Activated B cell treated with CpG ODN at 0.5 μM for 24 hours (primary cell): ENCODE measurements around the gene LTN1. TPM values are rescaled to one million over a fixed set of nuclear protein-coding genes. Genes with fewer than 3 reads are reported as not detected.
A peak's percentile ranks its signal among the peaks of the same experiment; 100 is the strongest.
"Not testable (repeated sequence)": the region's sequence is repeated elsewhere in the genome, so short reads cannot be mapped to it uniquely, and the experiment has no call there.

Experiments
- ATAC-seq: fragments of 200-7000 bp; cut with Tn5 transposase; one replicate; pipeline ENCODE4 v1.10.0; 2021; ENCODE audit warnings: low read depth, mild to moderate bottlenecking, moderate library complexity
- CTCF ChIA-PET: fragments of 350-600 bp; sonication (Branson Sonifier 250); formaldehyde crosslinking; loops from one replicate; lab custom pipeline; 2021; ENCODE audit warnings: antibody characterized with exemption; lab: Charles Lee
- POLR2A ChIA-PET: fragments of 350-600 bp; sonication (Branson Sonifier 250); formaldehyde crosslinking; loops from one replicate; lab custom pipeline; 2021; ENCODE audit warnings: antibody characterized with exemption; lab: Charles Lee
- DNase-seq: peaks from one replicate; pipeline ENCODE4 v3.0.0; 2022
- H3K27ac Mint-ChIP-seq: one replicate; pipeline ENCODE4 v1.8.0; 2020; ENCODE audit warnings: mixed read lengths
- H3K27me3 Mint-ChIP-seq: one replicate; pipeline ENCODE4 v1.8.0; 2021; ENCODE audit warnings: mixed read lengths
- H3K36me3 Mint-ChIP-seq: one replicate; pipeline ENCODE4 v1.8.0; 2021; ENCODE audit warnings: low read depth, mixed read lengths
- H3K4me1 Mint-ChIP-seq: one replicate; pipeline ENCODE4 v1.8.0; 2021; ENCODE audit warnings: mixed read lengths
- H3K4me3 Mint-ChIP-seq: one replicate; pipeline ENCODE4 v1.8.0; 2020; ENCODE audit warnings: mild to moderate bottlenecking, mixed read lengths
- H3K9me3 Mint-ChIP-seq: one replicate; pipeline ENCODE4 v1.8.0; 2020; ENCODE audit warnings: mixed read lengths
- CTCF ChIP-seq: fragments of 200-600 bp; IDR thresholded peaks from one replicate; pipeline ENCODE4 v1.8.0; 2022; ENCODE audit warnings: antibody characterized with exemption, mild to moderate bottlenecking
- intact Hi-C: fragments of 100-400 bp; cut with micrococcal nuclease; formaldehyde crosslinking; loops from one replicate; pipeline ENCODE4 v1.15.1; 2024
- total RNA-seq: library from RNA; stranded (reverse); gene quantifications from 2 replicates; pipeline ENCODE4 v1.2.3, GENCODE V29; 2022

Gene LTN1
- total RNA-seq, 1 donor from 2014 or later, result 25.8 TPM

GRCh38 chr21:29018540-29018939, 25.9 kb upstream of the LTN1 start:
- no peak for TF ChIP-seq CTCF
- Mint-ChIP-seq H3K27me3 (no peaks in the 10 kb centered on the region), H3K4me3 (peak overlapping the region; percentile 92), H3K9me3 (no peaks in the 10 kb centered on the region), H3K36me3 (peaks cover 5% of the 10 kb centered on the region), H3K27ac (peak overlapping the region; percentile 94), H3K4me1 (peaks cover 29% of the 10 kb centered on the region)
- intact Hi-C loops, result no loop called here
- DNase-seq, result no peak
- POLR2A ChIA-PET, result interaction anchor here (1.2 to 10.5 kb wide), 8 partner anchors 10 to 58 kb away, joined by 3 to 285 read pairs (median 12); partner anchors contain the start of genes CCT8 and LTN1
- ATAC-seq, result peak; percentile 17
- CTCF ChIA-PET, result interaction anchor here (0.6 to 1.6 kb wide), 3 partner anchors 15 to 20 kb away, joined by 3 to 5 read pairs (median 3); no protein-coding TSS in a partner anchor

GRCh38 chr21:29017639-29018237, 25.1 kb upstream of the LTN1 start:
- DNase-seq (no peak), ATAC-seq (no peak)
- intact Hi-C loops, result no loop called here
- Mint-ChIP-seq H3K9me3 (no peaks in the 10 kb centered on the region), H3K4me3 (peak overlapping the region; percentile 92), H3K27me3 (no peaks in the 10 kb centered on the region), H3K36me3 (peaks cover 5% of the 10 kb centered on the region), H3K4me1 (peaks cover 25% of the 10 kb centered on the region), H3K27ac (peak overlapping the region; percentile 81)
- ChIA-PET POLR2A (interaction anchor here (1.7 to 10.5 kb wide), 5 partner anchors 14 to 59 kb away, joined by 3 to 285 read pairs (median 24); partner anchors contain the start of genes CCT8 and LTN1), CTCF (interaction anchor here (1.6 kb wide), 1 partner anchor 15 kb away, joined by 5 read pairs; no protein-coding TSS in a partner anchor)
- no peak for TF ChIP-seq CTCF

GRCh38 chr21:29011236-29011635, 18.6 kb upstream of the LTN1 start:
- peaks cover 20% of the 10 kb centered on the region for H3K36me3 Mint-ChIP-seq
- DNase-seq, H3K9me3 Mint-ChIP-seq, intact Hi-C loops, H3K27me3 Mint-ChIP-seq, H3K27ac Mint-ChIP-seq, CTCF ChIA-PET, POLR2A ChIA-PET, H3K4me3 Mint-ChIP-seq, ATAC-seq, H3K4me1 Mint-ChIP-seq: not testable (repeated sequence)

- H3K9me3 Mint-ChIP-seq, result no peaks in the 10 kb centered on the region
- POLR2A ChIA-PET, result interaction anchor here (1.8 kb wide), 1 partner anchor 11 kb away, joined by 4 read pairs; the partner anchor contains the start of gene RWDD2B
- DNase-seq (no peak), ATAC-seq (no peak)
- peaks cover 5% of the 10 kb centered on the region for H3K4me1 Mint-ChIP-seq
- no peak overlapping the region for H3K4me3 Mint-ChIP-seq
- no peaks in the 10 kb centered on the region for H3K27me3 Mint-ChIP-seq
- intact Hi-C loops, result no loop called here
- H3K36me3 Mint-ChIP-seq, result peaks cover 25% of the 10 kb centered on the region
- TF ChIP-seq CTCF, result no peak
- CTCF ChIA-PET, result no interaction called here
- H3K27ac Mint-ChIP-seq, result no peak overlapping the region
Observed at GRCh38 chr21:29008367-29008766, 15.7 kb upstream of the LTN1 start.

- ATAC-seq (no peak), DNase-seq (no peak)
- H3K27me3 Mint-ChIP-seq, result no peaks in the 10 kb centered on the region
- H3K4me1 Mint-ChIP-seq, result peaks cover 6% of the 10 kb centered on the region
- no peak overlapping the region for H3K27ac Mint-ChIP-seq
- H3K4me3 Mint-ChIP-seq, result no peak overlapping the region
- TF ChIP-seq CTCF, result no peak
- H3K9me3 Mint-ChIP-seq, result no peaks in the 10 kb centered on the region
- CTCF ChIA-PET, result no interaction called here
- intact Hi-C loops, result no loop called here
- POLR2A ChIA-PET, result interaction anchor here (1.8 kb wide), 1 partner anchor 11 kb away, joined by 4 read pairs; the partner anchor contains the start of gene RWDD2B
- peaks cover 25% of the 10 kb centered on the region for H3K36me3 Mint-ChIP-seq
Observed at GRCh38 chr21:29007810-29008209, 15.1 kb upstream of the LTN1 start.
